Type B pancreatic cell (in vitro differentiated cells): ENCODE data around the gene TAMM41. TPM values are rescaled to one million over a fixed set of nuclear protein-coding genes. Genes with fewer than 3 reads are reported as not detected.

Source experiments
- DNase-seq: peaks from one replicate; pipeline ENCODE4 v3.0.0; 2021; ENCODE audit warnings: mixed read lengths; ENCODE audit not compliant: unreplicated experiment; ENCODE audit errors: extremely low spot score
- H3K27ac Mint-ChIP-seq: 2 replicates; pipeline ENCODE4 v1.8.0; 2021; ENCODE audit warnings: mild to moderate bottlenecking, mixed read lengths
- H3K27me3 Mint-ChIP-seq: 2 replicates; pipeline ENCODE4 v1.8.0; 2021; ENCODE audit warnings: mixed read lengths
- H3K36me3 Mint-ChIP-seq: 2 replicates; pipeline ENCODE4 v1.8.0; 2021; ENCODE audit warnings: mixed read lengths
- H3K4me1 Mint-ChIP-seq: one replicate; pipeline ENCODE4 v1.8.0; 2021; ENCODE audit warnings: mixed read lengths; ENCODE audit not compliant: unreplicated experiment
- H3K4me3 Mint-ChIP-seq: 2 replicates; pipeline ENCODE4 v1.8.0; 2021; ENCODE audit warnings: mild to moderate bottlenecking, mixed read lengths
- H3K9me3 Mint-ChIP-seq: 2 replicates; pipeline ENCODE4 v1.8.0; 2021; ENCODE audit warnings: mixed read lengths
- total RNA-seq: library from RNA; stranded (reverse); gene quantifications from 2 replicates; pipeline ENCODE4 v1.2.1, GENCODE V29; 2021; ENCODE audit warnings: low replicate concordance
- TF ChIP-seq, protein P1 (sequence below): fragments of 200-600 bp; sonication (generic); conservative IDR thresholded peaks from 2 replicates; pipeline ENCODE4 v1.5.0; 2021; ENCODE audit warnings: antibody characterized with exemption, mild to moderate bottlenecking

TAMM41 gene
- total RNA-seq, 1 donor from 2014 or later = 25.4 TPM

DNA sequence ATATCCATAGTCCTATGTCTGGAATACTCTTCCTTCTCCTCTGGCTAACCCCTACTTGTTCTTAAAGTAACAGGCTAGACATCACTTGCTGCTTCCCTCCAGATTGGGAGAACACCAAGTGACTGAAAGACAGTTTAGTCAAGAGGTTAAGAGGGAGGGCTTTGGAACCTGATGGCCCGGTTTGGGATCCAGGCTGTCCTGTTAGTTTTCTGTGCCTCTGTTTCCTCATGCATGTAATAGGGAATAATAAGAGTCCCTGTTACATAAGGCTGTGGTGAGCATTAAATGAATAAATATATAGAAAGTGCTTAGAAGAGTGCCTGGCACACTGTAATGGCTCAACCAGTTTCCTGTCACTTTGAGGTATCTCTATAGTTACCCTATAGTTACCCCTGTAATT lies 66.3 kb downstream of the TAMM41 start:
- Mint-ChIP-seq H3K4me3 (no peak overlapping the region), H3K27ac (no peak overlapping the region), H3K9me3 (no peaks in the 10 kb centered on the region), H3K36me3 (peaks cover 16% of the 10 kb centered on the region), H3K27me3 (no peaks in the 10 kb centered on the region), H3K4me1 (no peaks in the 10 kb centered on the region)
- DNase-seq = no peak
- TF ChIP-seq, protein P1, sequence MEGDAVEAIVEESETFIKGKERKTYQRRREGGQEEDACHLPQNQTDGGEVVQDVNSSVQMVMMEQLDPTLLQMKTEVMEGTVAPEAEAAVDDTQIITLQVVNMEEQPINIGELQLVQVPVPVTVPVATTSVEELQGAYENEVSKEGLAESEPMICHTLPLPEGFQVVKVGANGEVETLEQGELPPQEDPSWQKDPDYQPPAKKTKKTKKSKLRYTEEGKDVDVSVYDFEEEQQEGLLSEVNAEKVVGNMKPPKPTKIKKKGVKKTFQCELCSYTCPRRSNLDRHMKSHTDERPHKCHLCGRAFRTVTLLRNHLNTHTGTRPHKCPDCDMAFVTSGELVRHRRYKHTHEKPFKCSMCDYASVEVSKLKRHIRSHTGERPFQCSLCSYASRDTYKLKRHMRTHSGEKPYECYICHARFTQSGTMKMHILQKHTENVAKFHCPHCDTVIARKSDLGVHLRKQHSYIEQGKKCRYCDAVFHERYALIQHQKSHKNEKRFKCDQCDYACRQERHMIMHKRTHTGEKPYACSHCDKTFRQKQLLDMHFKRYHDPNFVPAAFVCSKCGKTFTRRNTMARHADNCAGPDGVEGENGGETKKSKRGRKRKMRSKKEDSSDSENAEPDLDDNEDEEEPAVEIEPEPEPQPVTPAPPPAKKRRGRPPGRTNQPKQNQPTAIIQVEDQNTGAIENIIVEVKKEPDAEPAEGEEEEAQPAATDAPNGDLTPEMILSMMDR = no peak

DNA sequence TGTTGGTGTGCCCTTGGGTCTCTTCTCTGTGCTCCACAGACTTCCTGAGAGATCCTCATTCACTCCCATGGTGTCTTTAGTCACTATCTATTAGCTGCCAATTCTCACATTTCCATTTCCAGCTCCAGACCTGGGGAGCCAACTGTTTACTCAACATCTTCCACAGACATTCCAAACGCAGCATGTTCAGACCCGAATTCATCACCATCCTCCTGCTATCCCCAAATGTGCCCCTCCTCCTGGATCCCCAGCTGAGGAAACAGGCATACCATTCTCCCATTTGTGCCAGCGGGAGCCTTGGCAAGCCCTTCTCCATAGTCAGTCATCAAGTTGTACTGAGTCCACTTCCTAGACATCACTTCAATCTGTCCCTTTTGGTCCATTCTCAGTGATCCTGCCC lies 67.1 kb downstream of the TAMM41 start:
- H3K4me1 Mint-ChIP-seq = no peaks in the 10 kb centered on the region
- TF ChIP-seq, protein P1 = no peak
- no peak overlapping the region for H3K4me3 Mint-ChIP-seq
- DNase-seq = no peak
- peaks cover 12% of the 10 kb centered on the region for H3K36me3 Mint-ChIP-seq
- H3K27me3 Mint-ChIP-seq = no peaks in the 10 kb centered on the region
- H3K27ac Mint-ChIP-seq = no peak overlapping the region
- H3K9me3 Mint-ChIP-seq = no peaks in the 10 kb centered on the region

DNA sequence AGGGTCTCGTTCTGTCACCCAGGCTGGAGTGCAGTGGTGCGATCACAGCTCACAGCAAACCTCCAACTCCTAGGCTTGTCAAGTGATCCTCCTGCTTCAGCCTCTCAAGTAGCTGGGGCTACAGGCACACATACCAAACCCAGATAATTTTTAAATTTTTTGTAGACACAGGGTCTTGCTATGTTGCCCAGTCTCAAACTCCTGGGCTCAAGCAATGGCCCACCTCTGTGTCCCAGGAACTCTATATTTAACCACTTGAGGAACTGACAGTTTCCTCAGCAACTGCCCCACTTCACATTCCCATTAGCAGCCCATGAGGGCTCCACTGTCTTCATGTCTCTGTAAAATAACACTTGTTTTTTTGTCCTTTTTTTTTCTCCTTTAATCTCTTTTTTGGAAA lies 68.4 kb downstream of the TAMM41 start:
- TF ChIP-seq, protein P1 = no peak
- Mint-ChIP-seq H3K27ac (no peak overlapping the region), H3K27me3 (no peaks in the 10 kb centered on the region), H3K4me3 (no peak overlapping the region), H3K36me3 (peaks cover 12% of the 10 kb centered on the region), H3K9me3 (no peaks in the 10 kb centered on the region), H3K4me1 (no peaks in the 10 kb centered on the region)
- DNase-seq = no peak

DNA sequence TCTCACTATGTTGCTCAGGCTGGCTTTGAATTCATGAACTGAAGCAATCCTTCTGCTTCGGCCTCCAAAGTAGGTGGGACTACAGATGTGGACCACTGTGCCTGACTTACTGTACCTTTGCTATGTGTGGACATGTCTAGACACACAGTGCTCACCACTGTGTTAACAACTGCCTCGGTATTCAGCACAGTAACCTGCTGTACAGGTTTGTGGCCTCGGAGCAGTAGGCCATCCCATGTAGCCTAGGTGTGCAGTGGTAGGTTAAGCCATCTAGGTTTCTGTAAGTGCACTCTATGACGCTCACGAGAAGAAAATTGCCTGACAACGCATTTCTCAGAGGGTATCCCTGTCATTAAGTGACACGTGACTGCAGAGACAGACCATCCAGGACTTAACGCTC lies 70.3 kb downstream of the TAMM41 start:
- Mint-ChIP-seq H3K36me3 (peaks cover 12% of the 10 kb centered on the region), H3K27me3 (no peaks in the 10 kb centered on the region), H3K9me3 (no peaks in the 10 kb centered on the region), H3K27ac (no peak overlapping the region), H3K4me1 (no peaks in the 10 kb centered on the region), H3K4me3 (no peak overlapping the region)
- DNase-seq = no peak
- TF ChIP-seq, protein P1 = no peak

DNA sequence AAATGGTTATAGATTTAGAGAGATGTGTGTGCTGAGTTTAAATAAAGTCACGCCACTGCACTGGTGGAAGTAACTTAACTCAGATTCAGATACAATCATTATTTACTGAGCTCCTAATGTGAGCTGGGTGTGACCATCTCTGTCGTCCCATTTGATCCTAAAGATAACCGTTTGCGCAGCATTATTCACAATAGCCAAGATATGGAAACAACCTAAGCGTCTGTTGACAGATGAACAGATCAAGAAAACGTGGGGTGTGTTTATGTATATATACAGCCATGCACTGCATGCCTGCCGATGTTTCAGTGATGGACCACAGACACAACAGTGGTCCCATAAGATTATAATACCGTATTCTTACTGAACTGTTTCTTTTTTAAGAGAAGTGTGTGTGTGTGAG lies 71.2 kb downstream of the TAMM41 start:
- no peaks in the 10 kb centered on the region for H3K9me3 Mint-ChIP-seq
- H3K36me3 Mint-ChIP-seq = peaks cover 12% of the 10 kb centered on the region
- H3K4me1 Mint-ChIP-seq = peaks cover 3% of the 10 kb centered on the region

More for the DNA sequence above, 71.2 kb downstream of the TAMM41 start:
- TF ChIP-seq, protein P1 = no peak
- no peak overlapping the region for H3K27ac Mint-ChIP-seq
- no peaks in the 10 kb centered on the region for H3K27me3 Mint-ChIP-seq
- DNase-seq = no peak
- no peak overlapping the region for H3K4me3 Mint-ChIP-seq
